Measurements from ENCODE around the gene GRXCR1. TPM values are rescaled to one million over a fixed set of nuclear protein-coding genes. Genes with fewer than 3 reads are reported as not detected.

Gene GRXCR1
- total RNA-seq, 1 experiment from 2014 or later = not detected

DNA sequence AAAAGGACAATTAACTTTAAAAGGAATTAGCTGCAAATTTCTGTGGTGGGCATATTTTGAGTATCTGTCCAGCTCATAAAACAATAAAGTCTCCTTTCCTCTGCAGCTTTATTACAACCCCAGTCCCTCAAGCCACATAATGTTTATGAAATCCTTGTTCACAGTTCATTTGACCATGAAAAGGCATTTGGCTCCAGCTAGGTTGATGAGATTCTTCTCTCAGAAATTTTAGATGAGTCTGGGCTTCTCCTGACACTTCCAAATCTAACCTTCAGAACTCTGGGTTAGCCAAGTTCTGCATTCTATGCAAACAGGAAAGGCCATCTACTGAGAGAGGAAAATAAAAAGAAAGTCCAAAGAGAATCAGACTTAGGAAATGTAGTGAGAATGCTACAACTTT lies 156.8 kb downstream of the GRXCR1 start:
- H3K56ac ChIP-seq (ENCODE audit: insufficient read length, low read depth, low read length) = no peak overlapping the region
- H2BK5ac ChIP-seq (ENCODE audit: insufficient read length, low read length) = no peak overlapping the region
- H4K5ac ChIP-seq (ENCODE audit: insufficient read length, low read depth, low read length) = no peak overlapping the region
- H3K79me1 ChIP-seq (ENCODE audit: insufficient read depth, low read depth, low read length, poor library complexity, severe bottlenecking) = no peaks in the 10 kb centered on the region
- Mint-ChIP-seq H3K27ac (no peak overlapping the region), H3K36me3 (ENCODE audit: insufficient read depth in 1 of 3, low read depth in 3 of 3) (no peaks in the 10 kb centered on the region; a peak in 1 of 7 replicates), H3K4me3 (no peak overlapping the region), H3K9me3 (no peaks in the 10 kb centered on the region; a peak in 1 of 5 replicates), H3K27me3 (ENCODE audit: low read depth) (no peaks in the 10 kb centered on the region), H3K4me1 (no peaks in the 10 kb centered on the region)
- no peak overlapping the region for H2AK5ac ChIP-seq (ENCODE audit: insufficient read length, low read length)
- H3K4me1 ChIP-seq (ENCODE audit: insufficient read depth, low read length) = peaks cover 2% of the 10 kb centered on the region; the same call in 1 of the 2 replicates
- no peak overlapping the region for H3K18ac ChIP-seq (ENCODE audit: insufficient read length, low read depth, low read length)
- no peaks in the 10 kb centered on the region for H3K9me3 ChIP-seq (ENCODE audit: control insufficient read depth, low read depth, low read length)
- H3K27me3 ChIP-seq (ENCODE audit: insufficient read depth, low read length) = no peaks in the 10 kb centered on the region
- H3K23me2 ChIP-seq (ENCODE audit: insufficient read length, low read depth, low read length, poor library complexity, severe bottlenecking) = no peaks in the 10 kb centered on the region
- no peak overlapping the region for H2AFZ ChIP-seq (ENCODE audit: low read length)
- no peak overlapping the region for H3K4ac ChIP-seq (ENCODE audit: low read depth, low read length)
- H4K91ac ChIP-seq (ENCODE audit: insufficient read length, low read depth, low read length) = no peak overlapping the region
- no peak overlapping the region for H2BK12ac ChIP-seq (ENCODE audit: insufficient read length, low read depth, low read length)
- H4K20me1 ChIP-seq (ENCODE audit: control insufficient read depth, insufficient read depth, insufficient read length) = no peaks in the 10 kb centered on the region
- H3K79me2 ChIP-seq (ENCODE audit: insufficient read depth, low read length) = no peaks in the 10 kb centered on the region
- no peak overlapping the region for H3K4me2 ChIP-seq (ENCODE audit: insufficient read depth, insufficient read length, low read length)
- H3K9ac ChIP-seq (ENCODE audit: extremely low read depth, insufficient read length, low read length) = no peak overlapping the region
- no peak overlapping the region for H2BK120ac ChIP-seq (ENCODE audit: low read depth, low read length, poor library complexity, severe bottlenecking)
- H2BK15ac ChIP-seq (ENCODE audit: low read depth, low read length) = no peak overlapping the region
- no peak overlapping the region for H2BK20ac ChIP-seq (ENCODE audit: low read depth, low read length, poor library complexity, severe bottlenecking)
- no peak overlapping the region for H3T11ph ChIP-seq (ENCODE audit: low read length)
- no peak overlapping the region for H3K27ac ChIP-seq (ENCODE audit: insufficient read length, low read depth, low read length)
- TF ChIP-seq, protein P1, sequence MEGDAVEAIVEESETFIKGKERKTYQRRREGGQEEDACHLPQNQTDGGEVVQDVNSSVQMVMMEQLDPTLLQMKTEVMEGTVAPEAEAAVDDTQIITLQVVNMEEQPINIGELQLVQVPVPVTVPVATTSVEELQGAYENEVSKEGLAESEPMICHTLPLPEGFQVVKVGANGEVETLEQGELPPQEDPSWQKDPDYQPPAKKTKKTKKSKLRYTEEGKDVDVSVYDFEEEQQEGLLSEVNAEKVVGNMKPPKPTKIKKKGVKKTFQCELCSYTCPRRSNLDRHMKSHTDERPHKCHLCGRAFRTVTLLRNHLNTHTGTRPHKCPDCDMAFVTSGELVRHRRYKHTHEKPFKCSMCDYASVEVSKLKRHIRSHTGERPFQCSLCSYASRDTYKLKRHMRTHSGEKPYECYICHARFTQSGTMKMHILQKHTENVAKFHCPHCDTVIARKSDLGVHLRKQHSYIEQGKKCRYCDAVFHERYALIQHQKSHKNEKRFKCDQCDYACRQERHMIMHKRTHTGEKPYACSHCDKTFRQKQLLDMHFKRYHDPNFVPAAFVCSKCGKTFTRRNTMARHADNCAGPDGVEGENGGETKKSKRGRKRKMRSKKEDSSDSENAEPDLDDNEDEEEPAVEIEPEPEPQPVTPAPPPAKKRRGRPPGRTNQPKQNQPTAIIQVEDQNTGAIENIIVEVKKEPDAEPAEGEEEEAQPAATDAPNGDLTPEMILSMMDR (conservative IDR thresholded peaks at IDR 0.05) = no peak
- H4K8ac ChIP-seq (replicated peaks; ENCODE audit: insufficient read length, low read depth, low read length) = no peak overlapping the region
- H3K23ac ChIP-seq (ENCODE audit: insufficient read length, low read depth, low read length) = no peak overlapping the region
- no peak for DNase-seq
- H3K14ac ChIP-seq (ENCODE audit: insufficient read depth, low read length) = no peak overlapping the region

Data from H9 (cell line).